Hematopoietic multipotent progenitor cell treated with erythropoietin and hydrocortisone succinate and interleukin-3 and kit ligand, for 6 days (in vitro differentiated cells): ENCODE data around the gene EXOC6B.

Experiments used
- DNase-seq: peaks from one replicate; pipeline ENCODE4 v3.0.0-alpha.2; 2015

EXOC6B gene

GRCh38 chr2:72128843-72129227 is 697.0 kb downstream of the EXOC6B start:
- no peak for DNase-seq

- no peak for DNase-seq
Measured at GRCh38 chr2:72128059-72128842, 697.6 kb downstream of the EXOC6B start.

- no peak for DNase-seq
Measured at GRCh38 chr2:72127401-72128058, 698.3 kb downstream of the EXOC6B start.

- no peak for DNase-seq
Measured at GRCh38 chr2:72126186-72127100, 699.4 kb downstream of the EXOC6B start.
